Measurements from ENCODE around the gene MAN1A1.

GRCh38 chr6:119348748-119349360 is 707 bp downstream of the MAN1A1 start:
- TF ChIP-seq CTCF (optimal IDR thresholded peaks at IDR 0.05 in 1 of 3, IDR thresholded peaks at IDR 0.05 in 1 of 3, conservative IDR thresholded peaks at IDR 0.05 in 1 of 3; ENCODE audit: extremely low read depth in 1 of 3, insufficient read depth in 2 of 3, low read length in 3 of 3) (no peak), EZH2 (IDR thresholded peaks at IDR 0.05; ENCODE audit: low read length) (no peak)

Measured in keratinocyte (primary cell).